HG03558 (cell line): ENCODE data around the gene GSS.

Experiments
- ATAC-seq: cut with Tn5 transposase; IDR thresholded peaks from one replicate; pipeline ENCODE4 v1.9.1; 2021; ENCODE audit warnings: moderate number of reproducible peaks; ENCODE audit not compliant: unreplicated experiment; ENCODE audit errors: extremely low read depth

Gene GSS

GRCh38 chr20:34880215-34880850, 75.3 kb downstream of the GSS start:
- no peak for ATAC-seq
